HepG2 (cell line): ENCODE data around the gene ATP2A3. TPM values are rescaled to one million over a fixed set of nuclear protein-coding genes. Genes with fewer than 3 reads are reported as not detected.

Experiments
- ATAC-seq: fragments of 200-7000 bp; cut with Tn5 transposase; 3 replicates; pipeline ENCODE4 v1.9.1; 2020; ENCODE audit warnings: mild to moderate bottlenecking, moderate library complexity
- BruUV-seq: library from RNA; stranded (reverse); fragments of 400-500 nt; replicated peaks from 2 replicates; lab custom pipeline; 2021; lab: Mats Ljungman, UMichigan
- CTCF ChIA-PET: fragments of 300-600 bp; formaldehyde crosslinking; extraction: SDS; loops from one replicate; lab custom pipeline; 2021; ENCODE audit warnings: low total read pairs, inconsistent platforms, low intra/inter-chr PET ratio; lab: Yijun Ruan, JAX
- POLR2A ChIA-PET: fragments of 350-600 bp; sonication (Branson Sonifier 250); formaldehyde crosslinking; loops from one replicate; lab custom pipeline; 2020; ENCODE audit warnings: antibody characterized with exemption, inconsistent platforms; lab: Yijun Ruan, JAX
- DNase-seq: peaks from one replicate; pipeline ENCODE4 v3.0.0-alpha.2; 2015; ENCODE audit warnings: low spot score
- FAIRE-seq: peaks from 3 replicates; lab custom pipeline; 2011; peaks lifted over from hg19 to GRCh38; lab: Jason Lieb, UNC
- H2AFZ ChIP-seq: one replicate; pipeline ENCODE4 v1.6.1; 2011; ENCODE audit warnings: low read length, inconsistent platforms
- H3K27ac ChIP-seq: fragments of 300-600 bp; 3 replicates; pipeline ENCODE4 v1.8.0; 2011; ENCODE audit warnings: mixed run types, mild to moderate bottlenecking, mixed read lengths, low read length, inconsistent platforms; ENCODE audit not compliant: insufficient read depth; ENCODE audit errors: extremely low read length
- H3K27me3 ChIP-seq, 2 experiments: fragments of 200-600 bp in 1 of 2; 2 replicates in 1 of 2; 3 replicates in 1 of 2; pipeline versions ENCODE4 v1.6.0 to v1.8.0; 2011; ENCODE audit warnings: low read length in 2 of 2, mild to moderate bottlenecking in 2 of 2, moderate library complexity in 2 of 2, inconsistent platforms in 1 of 2; ENCODE audit not compliant: insufficient read depth in 2 of 2, control insufficient read depth in 1 of 2
- H3K36me3 ChIP-seq, 2 experiments: fragments of 200-600 bp in 1 of 2; replicated peaks in 1 of 2; 2 replicates in 1 of 2; 3 replicates in 1 of 2; pipeline versions ENCODE4 v1.5.1 to v1.8.0; 2011; ENCODE audit warnings: low read length in 2 of 2, inconsistent platforms in 1 of 2; ENCODE audit not compliant: insufficient read depth in 2 of 2, control insufficient read depth in 1 of 2
- H3K4me1 ChIP-seq: 2 replicates; pipeline ENCODE4 v1.5.1; 2012; ENCODE audit warnings: low read length, inconsistent platforms; ENCODE audit not compliant: insufficient read depth
- H3K4me2 ChIP-seq: 2 replicates; pipeline ENCODE4 v1.6.0; 2011; ENCODE audit warnings: low read depth, low read length, inconsistent platforms
- H3K4me3 ChIP-seq, 3 experiments: fragments of 200-600 bp in 1 of 3; sonication (generic), shearing (Covaris generic) in 1 of 3; replicated peaks in 1 of 3; 2 replicates each; pipeline ENCODE4 v1.5.1; 2011 to 2016; ENCODE audit warnings: low read length in 3 of 3, inconsistent platforms in 2 of 3, low read depth in 2 of 3, mild to moderate bottlenecking in 2 of 3, control low read depth in 1 of 3, mixed read lengths in 1 of 3; ENCODE audit not compliant: insufficient read depth in 1 of 3
- H3K79me2 ChIP-seq: one replicate; pipeline ENCODE4 v1.6.1; 2011; ENCODE audit warnings: low read length, inconsistent platforms; ENCODE audit not compliant: insufficient read depth
- H3K9ac ChIP-seq: 2 replicates; pipeline ENCODE4 v1.6.0; 2011; ENCODE audit warnings: mild to moderate bottlenecking, low read depth, low read length, inconsistent platforms; ENCODE audit not compliant: insufficient read depth
- H3K9me3 ChIP-seq: 2 replicates; pipeline ENCODE4 v1.5.1; 2012; ENCODE audit warnings: mild to moderate bottlenecking, low read length
- H4K20me1 ChIP-seq: 2 replicates; pipeline ENCODE4 v1.6.0; 2011; ENCODE audit warnings: inconsistent platforms, mild to moderate bottlenecking, low read length, moderate library complexity; ENCODE audit not compliant: insufficient read depth
- AFF4 ChIP-seq: sonication (generic); formaldehyde crosslinking; IDR thresholded peaks from 2 replicates; pipeline ENCODE4 v1.4.0; 2020; ENCODE audit warnings: missing genetic modification reagents
- ARID5B ChIP-seq: IDR thresholded peaks from 2 replicates; pipeline ENCODE4 v1.4.0; 2020; ENCODE audit warnings: mild to moderate bottlenecking, missing genetic modification reagents
- ATRX ChIP-seq: sonication (generic); formaldehyde crosslinking; IDR thresholded peaks from 2 replicates; pipeline ENCODE4 v1.4.0; 2020; ENCODE audit warnings: missing genetic modification reagents, borderline replicate concordance
- CC2D1A ChIP-seq: sonication (generic); formaldehyde crosslinking; IDR thresholded peaks from 2 replicates; pipeline ENCODE4 v1.8.1; 2023; ENCODE audit warnings: mild to moderate bottlenecking, missing genetic modification reagents
- FIP1L1 ChIP-seq: fragments of 200-400 bp; formaldehyde crosslinking; IDR thresholded peaks from 2 replicates; pipeline ENCODE4 v1.6.1; 2018; ENCODE audit warnings: low read depth, mild to moderate bottlenecking, low read length, moderate library complexity, borderline replicate concordance; ENCODE audit not compliant: insufficient read depth
- GPBP1L1 ChIP-seq: sonication (generic); formaldehyde crosslinking; IDR thresholded peaks from 2 replicates; pipeline ENCODE4 v1.5.0; 2020; ENCODE audit warnings: mild to moderate bottlenecking, missing genetic modification reagents
- HNRNPH1 ChIP-seq: fragments of 200-400 bp; formaldehyde crosslinking; optimal IDR thresholded peaks from 2 replicates; pipeline ENCODE3; 2017; ENCODE audit warnings: mild to moderate bottlenecking, low read depth, low read length
- KLF6 ChIP-seq: IDR thresholded peaks from 2 replicates; pipeline ENCODE4 v1.8.0; 2016; ENCODE audit warnings: missing biosample characterization, missing genetic modification reagents
- POGZ ChIP-seq: sonication (generic); formaldehyde crosslinking; IDR thresholded peaks from 2 replicates; pipeline ENCODE4 v1.4.0; 2020; ENCODE audit warnings: mild to moderate bottlenecking, missing genetic modification reagents
- TMF1 ChIP-seq: sonication (generic); formaldehyde crosslinking; IDR thresholded peaks from 2 replicates; pipeline ENCODE4 v1.8.1; 2022; ENCODE audit warnings: low read depth, missing genetic modification reagents
- WIZ ChIP-seq: sonication (generic); formaldehyde crosslinking; IDR thresholded peaks from 2 replicates; pipeline ENCODE4 v1.5.1; 2020; ENCODE audit warnings: mild to moderate bottlenecking, missing genetic modification reagents
- ZNF451 ChIP-seq: sonication (generic); formaldehyde crosslinking; IDR thresholded peaks from 2 replicates; pipeline ENCODE4 v1.5.0; 2020; ENCODE audit warnings: mild to moderate bottlenecking, missing genetic modification reagents
- ZNF552 ChIP-seq: sonication (generic); formaldehyde crosslinking; IDR thresholded peaks from 2 replicates; pipeline ENCODE4 v1.9.0; 2022; ENCODE audit warnings: missing genetic modification reagents, mild to moderate bottlenecking, borderline replicate concordance
- WGBS: methylation state at CpG from one replicate; pipeline ENCODE4 v1.1.6; 2017; ENCODE audit warnings: low lambda C conversion rate; 5-methylcytosine and 5-hydroxymethylcytosine counted together
- in situ Hi-C: cut with HindIII; loops from 2 replicates; pipeline ENCODE4 v1.10.0; 2017; ENCODE audit warnings: low pct_unique_long_range_greater_than_20kb; ENCODE audit not compliant: extremely low pct_ligation_motif_present
- intact Hi-C: fragments of 100-400 bp; cut with micrococcal nuclease; formaldehyde crosslinking; loops from one replicate; pipeline ENCODE4 v1.10.0; 2022; ENCODE audit not compliant: unreplicated experiment
- polyA plus RNA-seq, 8 experiments: library from polyadenylated mRNA; depleted of rRNA in 3 of 8; stranded (reverse) in 7 of 8; unstranded in 1 of 8; fragments of >200 nt; fragmentation: Illumina TruSeq in 4 of 8; extraction: Trizol in 4 of 8; gene quantifications; 2 replicates each; pipeline versions ENCODE4 v1.2.1 to v1.2.3, GENCODE V29; 2011 to 2016; ENCODE audit warnings: low read depth in 4 of 8, missing spikeins in 1 of 8, mixed read lengths in 1 of 8; ENCODE audit not compliant: insufficient read depth in 1 of 8
- total RNA-seq, 5 experiments: library from RNA; depleted of rRNA; stranded (reverse); fragments of >200 nt; fragmentation: Illumina TruSeq; extraction: Trizol; gene quantifications; 2 replicates each; pipeline ENCODE4 v1.2.3, GENCODE V29; 2016; ENCODE audit warnings: low read depth in 1 of 5
- TF ChIP-seq, protein P1 (sequence below): IDR thresholded peaks from 2 replicates; pipeline ENCODE4 v1.6.1; 2016

Gene ATP2A3
- total and polyA plus RNA-seq, 2 of the 13 experiments (the other 11 are each of a cell fraction or from before 2014, with no cell fraction given) = 0.07 TPM; not detected in 1

DNA sequence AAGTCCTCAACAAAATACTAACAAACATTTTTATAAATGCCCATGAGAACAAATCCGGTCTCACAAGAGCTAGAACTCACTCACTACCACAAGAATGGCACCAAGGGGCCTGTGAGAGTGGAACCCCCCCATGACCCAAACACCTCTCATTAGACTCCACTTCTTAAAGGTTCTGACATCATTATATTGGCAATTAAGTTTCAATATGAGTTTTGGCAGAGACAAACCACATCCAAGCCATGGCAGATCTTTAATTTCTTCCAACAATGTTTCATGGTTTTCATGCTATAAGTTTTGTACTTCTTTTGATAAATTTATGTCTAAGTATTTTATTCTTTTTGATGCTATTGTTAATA is 30.0 kb upstream of the ATP2A3 start:
- FAIRE-seq (no peak), DNase-seq (no peak), ATAC-seq (no peak)
- in situ Hi-C loops (no loop called here), intact Hi-C loops (no loop called here)
- no peak overlapping the region for H3K4me2 ChIP-seq
- H3K4me3 ChIP-seq = no peak overlapping the region
- no peaks in the 10 kb centered on the region for H3K9me3 ChIP-seq
- H3K27ac ChIP-seq = no peak overlapping the region
- H3K36me3 ChIP-seq = no peaks in the 10 kb centered on the region
- H3K27me3 ChIP-seq = no peaks in the 10 kb centered on the region; a peak in 1 of 5 replicates
- no peaks in the 10 kb centered on the region for H3K79me2 ChIP-seq
- H3K9ac ChIP-seq = no peak overlapping the region
- ChIA-PET POLR2A (no interaction called here), CTCF (no interaction called here)
- no peaks in the 10 kb centered on the region for H4K20me1 ChIP-seq
- H3K4me1 ChIP-seq = peaks cover 3% of the 10 kb centered on the region
- BruUV-seq = no TSS peak
- 0% methylated on average over 1 of the region's 1 CpG for WGBS
- no peak overlapping the region for H2AFZ ChIP-seq
- TF ChIP-seq ATRX (CRISPR knock-in tag) (no peak), POGZ (CRISPR knock-in tag) (no peak), KLF6 (CRISPR knock-in tag) (no peak), FIP1L1 (no peak), HNRNPH1 (no peak), TMF1 (CRISPR knock-in tag) (no peak), ARID5B (no peak), WIZ (CRISPR knock-in tag) (no peak), ZNF451 (CRISPR knock-in tag) (no peak), CC2D1A (CRISPR knock-in tag) (no peak), GPBP1L1 (CRISPR knock-in tag) (no peak), ZNF552 (CRISPR knock-in tag) (no peak), AFF4 (CRISPR knock-in tag) (no peak)
- TF ChIP-seq, protein P1, sequence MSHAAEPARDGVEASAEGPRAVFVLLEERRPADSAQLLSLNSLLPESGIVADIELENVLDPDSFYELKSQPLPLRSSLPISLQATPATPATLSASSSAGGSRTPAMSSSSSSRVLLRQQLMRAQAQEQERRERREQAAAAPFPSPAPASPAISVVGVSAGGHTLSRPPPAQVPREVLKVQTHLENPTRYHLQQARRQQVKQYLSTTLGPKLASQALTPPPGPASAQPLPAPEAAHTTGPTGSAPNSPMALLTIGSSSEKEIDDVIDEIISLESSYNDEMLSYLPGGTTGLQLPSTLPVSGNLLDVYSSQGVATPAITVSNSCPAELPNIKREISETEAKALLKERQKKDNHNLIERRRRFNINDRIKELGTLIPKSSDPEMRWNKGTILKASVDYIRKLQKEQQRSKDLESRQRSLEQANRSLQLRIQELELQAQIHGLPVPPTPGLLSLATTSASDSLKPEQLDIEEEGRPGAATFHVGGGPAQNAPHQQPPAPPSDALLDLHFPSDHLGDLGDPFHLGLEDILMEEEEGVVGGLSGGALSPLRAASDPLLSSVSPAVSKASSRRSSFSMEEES = no peak
